Liver (tissue), 9 donors: ENCODE data around the gene INTS3. TPM values are rescaled to one million over a fixed set of nuclear protein-coding genes. Genes with fewer than 3 reads are reported as not detected.
"Not testable (repeated sequence)": the region's sequence is repeated elsewhere in the genome, so short reads cannot be mapped to it uniquely, and the experiment has no call there.

ENCODE experiments used
- DNase-seq: peaks from one replicate; pipeline ENCODE4 v3.0.0-alpha.2; 2017; ENCODE audit warnings: low spot score
- H3K27ac ChIP-seq, 2 donors: one replicate each; pipeline ENCODE4 v1.7.0; 2013; ENCODE audit warnings: inconsistent platforms in 2 of 2, low read length in 2 of 2, control low read depth in 1 of 2, low read depth in 1 of 2, mild to moderate bottlenecking in 1 of 2
- H3K27me3 ChIP-seq, 4 donors: one replicate each; pipeline versions ENCODE4 v1.6.1 to v1.7.0; 2013; ENCODE audit warnings: low read length in 3 of 4, inconsistent platforms in 1 of 4, mild to moderate bottlenecking in 1 of 4, moderate library complexity in 1 of 4; ENCODE audit not compliant: control insufficient read depth in 4 of 4, insufficient read depth in 4 of 4
- H3K36me3 ChIP-seq, 4 donors: one replicate each; pipeline versions ENCODE4 v1.6.1 to v1.7.0; 2013; ENCODE audit warnings: low read length in 3 of 4, mild to moderate bottlenecking in 3 of 4, low read depth in 1 of 4, moderate library complexity in 1 of 4; ENCODE audit not compliant: control insufficient read depth in 4 of 4, insufficient read depth in 3 of 4
- H3K4me1 ChIP-seq, 4 donors: one replicate each; pipeline versions ENCODE4 v1.6.1 to v1.7.0; 2013; ENCODE audit warnings: low read length in 3 of 4, mild to moderate bottlenecking in 3 of 4, moderate library complexity in 1 of 4; ENCODE audit not compliant: control insufficient read depth in 4 of 4, insufficient read depth in 4 of 4
- H3K4me3 ChIP-seq, 3 donors: one replicate each; pipeline versions ENCODE4 v1.6.1 to v1.7.0; 2013; ENCODE audit warnings: low read length in 3 of 3, control low read depth in 1 of 3, low read depth in 1 of 3, mild to moderate bottlenecking in 1 of 3
- H3K9ac ChIP-seq, 2 donors: one replicate each; pipeline ENCODE4 v1.7.0; 2013; ENCODE audit warnings: low read length in 2 of 2, mild to moderate bottlenecking in 2 of 2, moderate library complexity in 2 of 2, control low read depth in 1 of 2, low read depth in 1 of 2
- H3K9me3 ChIP-seq, 4 donors: one replicate each; pipeline versions ENCODE4 v1.6.1 to v1.7.0; 2013; ENCODE audit warnings: low read length in 3 of 4; ENCODE audit not compliant: control insufficient read depth in 4 of 4
- EGR1 ChIP-seq, 2 donors: IDR thresholded peaks; 2 replicates each; pipeline ENCODE4 v1.6.1; 2016 to 2018; ENCODE audit warnings: antibody characterized with exemption in 2 of 2, low read depth in 2 of 2
- FOXA1 ChIP-seq: IDR thresholded peaks from 2 replicates; pipeline ENCODE4 v1.6.1; 2016; ENCODE audit warnings: antibody characterized with exemption
- GABPA ChIP-seq, 2 donors: IDR thresholded peaks in 1 of 2; conservative IDR thresholded peaks in 1 of 2; 2 replicates each; pipeline ENCODE4 v1.6.1; 2016; ENCODE audit warnings: antibody characterized with exemption in 2 of 2, mild to moderate bottlenecking in 1 of 2, moderate library complexity in 1 of 2
- HNF4G ChIP-seq: IDR thresholded peaks from 2 replicates; pipeline ENCODE4 v1.6.1; 2016; ENCODE audit warnings: antibody characterized with exemption
- JUND ChIP-seq, 2 donors: IDR thresholded peaks; 2 replicates each; pipeline ENCODE4 v1.6.1; 2016; ENCODE audit warnings: antibody characterized with exemption in 2 of 2
- NR2F2 ChIP-seq: IDR thresholded peaks from 2 replicates; pipeline ENCODE4 v1.6.1; 2016; ENCODE audit warnings: antibody characterized with exemption
- RAD21 ChIP-seq, 2 donors: IDR thresholded peaks; 2 replicates each; pipeline ENCODE4 v1.6.1; 2016; ENCODE audit warnings: antibody characterized with exemption in 2 of 2, mild to moderate bottlenecking in 2 of 2
- TAF1 ChIP-seq: conservative IDR thresholded peaks from 2 replicates; pipeline ENCODE4 v1.6.1; 2016; ENCODE audit warnings: antibody characterized with exemption, mild to moderate bottlenecking
- WGBS: extraction: QIAGEN DNeasy Blood & Tissue Kit; methylation state at CpG from one replicate; pipeline ENCODE4 v1.1.7; 2013; 5-methylcytosine and 5-hydroxymethylcytosine counted together
- polyA plus RNA-seq, 2 donors: library from polyadenylated mRNA; stranded (reverse) in 1 of 2; unstranded in 1 of 2; fragments of 200-250 nt in 1 of 2; fragments of >200 nt in 1 of 2; fragmentation: Nextera tagmentation in 1 of 2; extraction: Ambion mirVana in 1 of 2; gene quantifications; one replicate each; pipeline versions ENCODE4 v1.2.1 to v1.2.3, GENCODE V29; 2013 to 2015
- total RNA-seq, 2 donors: library from RNA; depleted of rRNA; stranded (reverse); fragments of >200 nt; gene quantifications; one replicate each; pipeline ENCODE4 v1.2.3, GENCODE V29; 2014
- TF ChIP-seq, protein P1 (sequence below): IDR thresholded peaks from 2 replicates; pipeline ENCODE4 v1.6.1; 2016; ENCODE audit warnings: antibody characterized with exemption, mild to moderate bottlenecking
- TF ChIP-seq, protein P2 (sequence below): IDR thresholded peaks from 2 replicates; pipeline ENCODE4 v1.6.1; 2016; ENCODE audit warnings: antibody characterized with exemption
- donor health status: healthy.
- donor health status: healthy.
- donor health status: healthy.
- donor health status: healthy.
- donor health status: healthy.

INTS3 gene
- total and polyA plus RNA-seq, 4 donors = 9.0 to 26.0 (median 15.2) TPM

DNA sequence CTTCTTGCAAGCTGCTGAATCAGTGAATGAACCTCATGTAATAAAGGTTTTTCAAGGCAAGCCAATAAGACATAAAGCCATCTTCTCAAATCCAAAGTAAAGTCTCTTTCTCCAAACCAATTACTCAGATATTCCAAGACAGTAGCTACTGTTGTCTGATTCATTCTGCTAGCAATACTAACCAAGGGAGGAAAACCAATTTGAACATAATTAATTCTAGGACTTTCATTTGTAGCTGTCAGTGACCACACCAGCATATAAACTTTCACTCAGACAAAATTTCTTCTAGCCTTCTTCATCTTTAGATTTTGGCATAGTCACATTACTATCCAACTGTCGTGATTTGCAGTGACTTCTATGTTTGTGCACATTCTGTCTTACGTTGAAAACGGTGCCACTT lies 10.5 kb upstream of the INTS3 start:
- WGBS = 84% methylated on average over 3 of the region's 3 CpGs
- Histone ChIP-seq H3K4me1 (no peaks in the 10 kb centered on the region), H3K4me3 (no peak overlapping the region), H3K27ac (no peak overlapping the region), H3K9me3 (no peaks in the 10 kb centered on the region), H3K36me3 (no peaks in the 10 kb centered on the region), H3K9ac (no peak overlapping the region), H3K27me3 (no peaks in the 10 kb centered on the region)
- DNase-seq = no peak
- TF ChIP-seq JUND (IDR thresholded peaks at IDR 0.05) (no peak), TAF1 (no peak), HNF4G (no peak)
- TF ChIP-seq, protein P1, sequence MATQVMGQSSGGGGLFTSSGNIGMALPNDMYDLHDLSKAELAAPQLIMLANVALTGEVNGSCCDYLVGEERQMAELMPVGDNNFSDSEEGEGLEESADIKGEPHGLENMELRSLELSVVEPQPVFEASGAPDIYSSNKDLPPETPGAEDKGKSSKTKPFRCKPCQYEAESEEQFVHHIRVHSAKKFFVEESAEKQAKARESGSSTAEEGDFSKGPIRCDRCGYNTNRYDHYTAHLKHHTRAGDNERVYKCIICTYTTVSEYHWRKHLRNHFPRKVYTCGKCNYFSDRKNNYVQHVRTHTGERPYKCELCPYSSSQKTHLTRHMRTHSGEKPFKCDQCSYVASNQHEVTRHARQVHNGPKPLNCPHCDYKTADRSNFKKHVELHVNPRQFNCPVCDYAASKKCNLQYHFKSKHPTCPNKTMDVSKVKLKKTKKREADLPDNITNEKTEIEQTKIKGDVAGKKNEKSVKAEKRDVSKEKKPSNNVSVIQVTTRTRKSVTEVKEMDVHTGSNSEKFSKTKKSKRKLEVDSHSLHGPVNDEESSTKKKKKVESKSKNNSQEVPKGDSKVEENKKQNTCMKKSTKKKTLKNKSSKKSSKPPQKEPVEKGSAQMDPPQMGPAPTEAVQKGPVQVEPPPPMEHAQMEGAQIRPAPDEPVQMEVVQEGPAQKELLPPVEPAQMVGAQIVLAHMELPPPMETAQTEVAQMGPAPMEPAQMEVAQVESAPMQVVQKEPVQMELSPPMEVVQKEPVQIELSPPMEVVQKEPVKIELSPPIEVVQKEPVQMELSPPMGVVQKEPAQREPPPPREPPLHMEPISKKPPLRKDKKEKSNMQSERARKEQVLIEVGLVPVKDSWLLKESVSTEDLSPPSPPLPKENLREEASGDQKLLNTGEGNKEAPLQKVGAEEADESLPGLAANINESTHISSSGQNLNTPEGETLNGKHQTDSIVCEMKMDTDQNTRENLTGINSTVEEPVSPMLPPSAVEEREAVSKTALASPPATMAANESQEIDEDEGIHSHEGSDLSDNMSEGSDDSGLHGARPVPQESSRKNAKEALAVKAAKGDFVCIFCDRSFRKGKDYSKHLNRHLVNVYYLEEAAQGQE = no peak
- TF ChIP-seq, protein P2, sequence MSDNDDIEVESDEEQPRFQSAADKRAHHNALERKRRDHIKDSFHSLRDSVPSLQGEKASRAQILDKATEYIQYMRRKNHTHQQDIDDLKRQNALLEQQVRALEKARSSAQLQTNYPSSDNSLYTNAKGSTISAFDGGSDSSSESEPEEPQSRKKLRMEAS = no peak

DNA sequence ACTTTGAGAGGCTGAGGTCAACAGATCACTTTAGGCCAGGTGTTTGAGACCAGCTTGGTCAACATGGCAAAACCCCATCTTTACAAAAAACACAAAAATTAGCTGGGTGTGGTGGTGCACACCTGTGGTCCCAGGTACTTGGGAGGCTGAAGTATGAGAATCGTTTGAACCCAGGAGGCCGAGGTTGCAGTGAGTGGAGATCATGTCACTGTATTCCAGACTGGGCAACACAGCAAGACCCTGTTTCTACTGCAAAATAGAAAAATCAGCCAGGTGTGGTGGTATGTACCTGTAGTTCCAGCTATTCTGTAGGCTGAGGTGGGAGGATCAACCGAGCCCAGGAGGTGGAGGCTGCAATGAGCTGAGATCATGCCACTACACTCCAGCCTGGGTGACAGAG lies 4.2 kb upstream of the INTS3 start:
- no peaks in the 10 kb centered on the region for H3K27me3 ChIP-seq
- H3K36me3 ChIP-seq = no peaks in the 10 kb centered on the region
- H3K4me1 ChIP-seq = peaks cover 0 to 7% (median 4%) of the 10 kb centered on the region in 4 donors
- H3K27ac ChIP-seq = no peak overlapping the region
- no peak overlapping the region for H3K9ac ChIP-seq
- no peak for DNase-seq
- WGBS = 93% methylated on average over 3 of the region's 3 CpGs
- H3K4me3 ChIP-seq = no peak overlapping the region
- no peak for TF ChIP-seq JUND (IDR thresholded peaks at IDR 0.05)
- no peak for TF ChIP-seq GABPA (IDR thresholded peaks at IDR 0.05 in 1 of 2, conservative IDR thresholded peaks at IDR 0.05 in 1 of 2)
- TF ChIP-seq, protein P2 = no peak
- no peak for TF ChIP-seq FOXA1
- no peak for TF ChIP-seq NR2F2
- no peak for TF ChIP-seq HNF4G
- TF ChIP-seq EGR1 (IDR thresholded peaks at IDR 0.05; ENCODE audit: low read depth in 2 of 2) = no peak
- TF ChIP-seq RAD21 (IDR thresholded peaks at IDR 0.05) = no peak
- no peaks in the 10 kb centered on the region for H3K9me3 ChIP-seq

DNA sequence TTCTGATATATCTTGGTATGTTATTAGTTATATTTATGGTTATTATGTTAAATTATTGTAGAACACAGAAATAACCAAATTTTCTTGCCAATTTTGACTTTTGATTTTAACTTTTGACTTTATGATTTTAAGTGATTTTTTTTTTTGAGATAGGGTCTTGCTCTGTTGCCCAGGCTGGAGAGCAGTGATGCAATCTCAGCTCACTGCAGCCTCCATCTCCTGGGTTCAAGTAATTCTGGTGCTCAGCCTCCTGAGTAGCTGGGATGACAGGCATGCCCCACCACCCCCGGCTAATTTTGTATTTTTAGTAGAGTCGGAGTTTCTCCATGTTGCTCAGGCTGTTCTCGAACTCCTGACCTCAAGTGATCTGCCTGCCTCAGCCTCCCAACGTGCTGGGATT lies 3.2 kb upstream of the INTS3 start:
- H3K4me1 ChIP-seq = peaks cover 2 to 17% (median 11%) of the 10 kb centered on the region in 4 donors
- H3K9me3 ChIP-seq, H3K36me3 ChIP-seq, H3K4me3 ChIP-seq, H3K27ac ChIP-seq, H3K9ac ChIP-seq, DNase-seq, H3K27me3 ChIP-seq: not testable (repeated sequence)
- WGBS = 92% methylated on average over 4 of the region's 4 CpGs
